H9 (cell line): ENCODE results near the gene MGMT. TPM values are rescaled to one million over a fixed set of nuclear protein-coding genes. Genes with fewer than 3 reads are reported as not detected.

Experiments used
- DNase-seq: peaks from one replicate; pipeline ENCODE4 v3.0.0-alpha.2; 2017
- H2AFZ ChIP-seq: one replicate; pipeline ENCODE4 v1.6.1; 2013; ENCODE audit warnings: mild to moderate bottlenecking, low read length, control low read depth, moderate library complexity
- H2AK5ac ChIP-seq: 2 replicates; pipeline ENCODE4 v1.6.1; 2013; ENCODE audit warnings: low read length, control low read depth, mixed read lengths; ENCODE audit not compliant: insufficient read length
- H2BK120ac ChIP-seq: one replicate; pipeline ENCODE4 v1.6.1; 2013; ENCODE audit warnings: low read depth, mild to moderate bottlenecking, low read length, control low read depth, inconsistent platforms; ENCODE audit not compliant: poor library complexity, severe bottlenecking
- H2BK12ac ChIP-seq: 2 replicates; pipeline ENCODE4 v1.6.1; 2013; ENCODE audit warnings: low read length, control low read depth, mixed read lengths, low read depth; ENCODE audit not compliant: insufficient read length
- H2BK15ac ChIP-seq: 2 replicates; pipeline ENCODE4 v1.6.1; 2013; ENCODE audit warnings: low read depth, low read length, control low read depth
- H2BK20ac ChIP-seq: one replicate; pipeline ENCODE4 v1.6.1; 2013; ENCODE audit warnings: low read depth, mild to moderate bottlenecking, low read length, control low read depth, inconsistent platforms; ENCODE audit not compliant: poor library complexity, severe bottlenecking
- H2BK5ac ChIP-seq: 2 replicates; pipeline ENCODE4 v1.6.1; 2013; ENCODE audit warnings: low read length, control low read depth, mixed read lengths; ENCODE audit not compliant: insufficient read length
- H3K14ac ChIP-seq: 2 replicates; pipeline ENCODE4 v1.6.1; 2013; ENCODE audit warnings: low read length, control low read depth; ENCODE audit not compliant: insufficient read depth
- H3K18ac ChIP-seq: 2 replicates; pipeline ENCODE4 v1.6.1; 2013; ENCODE audit warnings: low read depth, mild to moderate bottlenecking, mixed read lengths, low read length, control low read depth; ENCODE audit not compliant: insufficient read length
- H3K23ac ChIP-seq: 2 replicates; pipeline ENCODE4 v1.6.1; 2013; ENCODE audit warnings: low read length, control low read depth, mixed read lengths, low read depth; ENCODE audit not compliant: insufficient read length
- H3K23me2 ChIP-seq: 2 replicates; pipeline ENCODE4 v1.6.1; 2013; ENCODE audit warnings: low read depth, mild to moderate bottlenecking, mixed read lengths, low read length, control low read depth; ENCODE audit not compliant: insufficient read length, poor library complexity, severe bottlenecking
- H3K27ac ChIP-seq: 2 replicates; pipeline ENCODE4 v1.5.1; 2013; ENCODE audit warnings: low read length, control low read depth, mixed read lengths, low read depth; ENCODE audit not compliant: insufficient read length
- H3K27me3 ChIP-seq: 2 replicates; pipeline ENCODE4 v1.6.1; 2013; ENCODE audit warnings: low read length, control low read depth, inconsistent platforms; ENCODE audit not compliant: insufficient read depth
- H3K4ac ChIP-seq: 2 replicates; pipeline ENCODE4 v1.6.1; 2013; ENCODE audit warnings: low read depth, mild to moderate bottlenecking, control low read depth, inconsistent platforms, low read length, moderate library complexity
- H3K4me1 ChIP-seq: 2 replicates; pipeline ENCODE4 v1.6.1; 2013; ENCODE audit warnings: low read length, control low read depth, inconsistent platforms; ENCODE audit not compliant: insufficient read depth
- H3K4me2 ChIP-seq: 2 replicates; pipeline ENCODE4 v1.6.1; 2013; ENCODE audit warnings: low read length, control low read depth, mixed read lengths; ENCODE audit not compliant: insufficient read length, insufficient read depth
- H3K56ac ChIP-seq: 2 replicates; pipeline ENCODE4 v1.6.1; 2013; ENCODE audit warnings: low read depth, mild to moderate bottlenecking, mixed read lengths, low read length, control low read depth; ENCODE audit not compliant: insufficient read length
- H3K79me1 ChIP-seq: 2 replicates; pipeline ENCODE4 v1.6.1; 2013; ENCODE audit warnings: low read depth, mild to moderate bottlenecking, moderate library complexity, low read length, control low read depth, inconsistent platforms; ENCODE audit not compliant: insufficient read depth, poor library complexity, severe bottlenecking
- H3K79me2 ChIP-seq: 2 replicates; pipeline ENCODE4 v1.6.1; 2013; ENCODE audit warnings: low read length, control low read depth, inconsistent platforms; ENCODE audit not compliant: insufficient read depth
- H3K9ac ChIP-seq: 2 replicates; pipeline ENCODE4 v1.6.1; 2013; ENCODE audit warnings: low read length, control low read depth, mixed read lengths; ENCODE audit not compliant: insufficient read length; ENCODE audit errors: extremely low read depth
- H3K9me3 ChIP-seq: one replicate; pipeline ENCODE4 v1.6.1; 2013; ENCODE audit warnings: low read depth, low read length, inconsistent platforms; ENCODE audit not compliant: control insufficient read depth
- H3T11ph ChIP-seq: one replicate; pipeline ENCODE4 v1.6.1; 2013; ENCODE audit warnings: mild to moderate bottlenecking, low read length, control low read depth, inconsistent platforms
- H4K20me1 ChIP-seq: one replicate; pipeline ENCODE4 v1.6.1; 2013; ENCODE audit not compliant: control insufficient read depth, insufficient read length, insufficient read depth
- H4K5ac ChIP-seq: 2 replicates; pipeline ENCODE4 v1.6.1; 2013; ENCODE audit warnings: low read depth, mild to moderate bottlenecking, mixed read lengths, low read length, control low read depth; ENCODE audit not compliant: insufficient read length
- H4K8ac ChIP-seq: replicated peaks from 2 replicates; pipeline ENCODE4 v1.6.1; 2013; ENCODE audit warnings: low read length, control low read depth, mixed read lengths, low read depth; ENCODE audit not compliant: insufficient read length
- H4K91ac ChIP-seq: 2 replicates; pipeline ENCODE4 v1.6.1; 2013; ENCODE audit warnings: low read depth, mild to moderate bottlenecking, moderate library complexity, mixed read lengths, low read length, control low read depth; ENCODE audit not compliant: insufficient read length
- H3K27ac Mint-ChIP-seq, 3 experiments: 2 replicates in 2 of 3; 3 replicates in 1 of 3; pipeline ENCODE4 v1.8.0; 2020 to 2021; ENCODE audit warnings: mixed read lengths in 3 of 3, mild to moderate bottlenecking in 1 of 3, moderate library complexity in 1 of 3
- H3K27me3 Mint-ChIP-seq: 2 replicates; pipeline ENCODE4 v1.8.0; 2021; ENCODE audit warnings: low read depth, mild to moderate bottlenecking, moderate library complexity, mixed read lengths
- H3K36me3 Mint-ChIP-seq, 3 experiments: 2 replicates in 2 of 3; 3 replicates in 1 of 3; pipeline ENCODE4 v1.8.0; 2020 to 2021; ENCODE audit warnings: low read depth in 3 of 3, mixed read lengths in 3 of 3; ENCODE audit not compliant: insufficient read depth in 1 of 3
- H3K4me1 Mint-ChIP-seq, 2 experiments: 2 replicates each; pipeline ENCODE4 v1.8.0; 2020; ENCODE audit warnings: mixed read lengths in 2 of 2
- H3K4me3 Mint-ChIP-seq, 2 experiments: 2 replicates in 1 of 2; 3 replicates in 1 of 2; pipeline ENCODE4 v1.8.0; 2020 to 2021; ENCODE audit warnings: mild to moderate bottlenecking in 2 of 2, mixed read lengths in 2 of 2, moderate library complexity in 1 of 2
- H3K9me3 Mint-ChIP-seq, 2 experiments: 2 replicates in 1 of 2; 3 replicates in 1 of 2; pipeline ENCODE4 v1.8.0; 2020; ENCODE audit warnings: mild to moderate bottlenecking in 2 of 2, mixed read lengths in 2 of 2, moderate library complexity in 1 of 2
- CTCF ChIP-seq: fragments of 200-600 bp; sonication (generic); conservative IDR thresholded peaks from 3 replicates; pipeline ENCODE4 v1.8.0; 2021; ENCODE audit warnings: antibody characterized with exemption, mild to moderate bottlenecking
- WGBS: extraction: QIAGEN DNeasy Blood & Tissue Kit; methylation state at CpG from one replicate; pipeline ENCODE4 v1.1.7; 2013; ENCODE audit warnings: missing lambda C conversion rate, low lambda C conversion rate, mixed read lengths; ENCODE audit not compliant: insufficient read length; ENCODE audit errors: extremely low coverage; 5-methylcytosine and 5-hydroxymethylcytosine counted together
- total RNA-seq: library from RNA; stranded (reverse); gene quantifications from 2 replicates; pipeline ENCODE4 v1.2.1, GENCODE V29; 2021

MGMT gene
- total RNA-seq, 1 experiment from 2014 or later, result 18.4 TPM

GRCh38 chr10:129449893-129450292, 17.1 kb upstream of the MGMT start:
- Histone ChIP-seq H4K20me1 (no peaks in the 10 kb centered on the region), H3K9ac (no peak overlapping the region), H2BK20ac (no peak overlapping the region), H3T11ph (no peak overlapping the region), H3K4me2 (no peak overlapping the region), H2BK120ac (no peak overlapping the region), H2AK5ac (no peak overlapping the region), H3K79me2 (no peaks in the 10 kb centered on the region), H3K27me3 (no peaks in the 10 kb centered on the region), H3K23me2 (no peaks in the 10 kb centered on the region), H4K91ac (no peak overlapping the region), H3K4ac (no peak overlapping the region), H3K23ac (no peak overlapping the region), H3K9me3 (no peaks in the 10 kb centered on the region), H2BK12ac (no peak overlapping the region), H4K5ac (no peak overlapping the region), H2BK5ac (no peak overlapping the region), H3K18ac (no peak overlapping the region), H3K14ac (no peak overlapping the region), H3K79me1 (no peaks in the 10 kb centered on the region), H3K56ac (no peak overlapping the region), H2AFZ (no peak overlapping the region), H3K27ac (no peak overlapping the region), H4K8ac (no peak overlapping the region), H3K4me1 (peaks cover 2% of the 10 kb centered on the region), H2BK15ac (no peak overlapping the region)
- no peaks in the 10 kb centered on the region for H3K36me3 Mint-ChIP-seq
- no peak overlapping the region for H3K4me3 Mint-ChIP-seq
- no peak for TF ChIP-seq CTCF
- H3K9me3 Mint-ChIP-seq, result no peaks in the 10 kb centered on the region; a peak in 1 of 5 replicates
- no peak for DNase-seq
- H3K4me1 Mint-ChIP-seq, result peaks cover 10 to 11% of the 10 kb centered on the region in 2 experiments
- no peak overlapping the region for H3K27ac Mint-ChIP-seq
- 0 out of 2 replicates have a peak, but pooled peaks cover 2% of the 10 kb centered on the region for H3K27me3 Mint-ChIP-seq
- WGBS, result no CpG with 5 or more reads among the region's 2 CpGs
